ENCODE measurements around the gene NUP210.

NUP210 gene

DNA sequence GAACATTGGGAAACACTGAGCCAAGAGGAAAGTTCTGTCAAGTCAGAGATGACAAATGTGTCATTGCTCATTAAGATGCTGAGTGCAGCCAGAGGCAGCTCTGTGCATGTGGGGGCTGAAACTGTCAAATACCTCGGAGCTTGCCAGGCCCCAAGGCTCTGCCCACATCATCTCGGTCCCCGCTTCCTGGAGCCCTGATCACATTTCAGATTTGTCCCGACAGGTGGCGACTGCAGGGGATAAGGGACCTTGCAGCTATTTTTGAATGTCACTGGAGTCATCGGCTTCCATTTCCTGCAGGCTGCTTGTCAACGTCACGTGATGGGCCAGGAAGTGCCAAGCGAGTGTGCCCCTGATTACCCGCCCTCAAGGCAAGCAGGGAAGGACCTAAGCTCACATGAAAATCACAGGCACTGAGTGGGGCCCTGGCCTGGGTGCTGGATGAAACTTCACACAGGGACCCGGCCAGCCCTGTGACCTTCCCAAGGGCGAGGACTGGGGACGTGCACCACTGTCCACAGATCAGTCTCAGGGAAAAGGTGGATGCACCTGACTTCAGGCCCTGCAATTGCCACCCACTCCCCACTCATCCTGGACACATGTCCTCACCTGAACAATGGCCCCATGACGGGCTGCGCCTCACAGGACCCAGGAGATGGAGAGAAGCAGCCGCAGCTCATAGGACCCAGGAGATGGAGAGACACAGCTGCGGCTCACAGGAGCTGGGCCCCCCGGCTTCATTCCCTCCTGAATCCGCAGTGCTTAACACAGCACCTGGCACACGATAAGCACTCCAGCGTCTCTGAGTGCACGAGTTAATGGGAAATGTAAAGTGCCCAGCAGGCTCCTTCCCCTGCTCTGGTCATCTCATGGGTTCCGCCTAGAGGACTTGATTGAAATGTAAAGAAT is 73.4 kb downstream of the NUP210 start:
- DNase-seq = no peak

DNA sequence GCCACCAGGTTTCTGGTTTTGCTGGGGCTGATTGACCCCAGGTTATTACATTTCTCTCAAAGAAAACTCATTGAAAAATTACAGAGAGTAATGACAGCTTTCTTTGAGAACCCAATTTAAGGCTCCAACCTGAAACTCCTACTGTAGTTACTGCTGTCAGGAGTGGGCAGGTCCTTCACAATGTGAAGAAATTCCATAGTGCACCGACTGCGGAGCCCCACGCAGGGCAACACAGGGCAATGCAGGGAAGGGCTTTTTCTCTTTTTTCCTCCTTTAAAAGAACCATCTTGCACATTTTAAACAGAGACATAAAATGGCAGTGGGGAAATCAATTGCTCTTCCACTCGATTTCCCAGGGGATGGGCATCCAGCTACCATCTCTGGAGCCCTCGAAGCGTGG is 74.3 kb downstream of the NUP210 start:
- DNase-seq = no peak

- DNase-seq = no peak
Observed at GRCh38 chr3:13345284-13345683, 74.8 kb downstream of the NUP210 start.

GRCh38 chr3:13344663-13345062 is 75.5 kb downstream of the NUP210 start:
- no peak for DNase-seq

DNA sequence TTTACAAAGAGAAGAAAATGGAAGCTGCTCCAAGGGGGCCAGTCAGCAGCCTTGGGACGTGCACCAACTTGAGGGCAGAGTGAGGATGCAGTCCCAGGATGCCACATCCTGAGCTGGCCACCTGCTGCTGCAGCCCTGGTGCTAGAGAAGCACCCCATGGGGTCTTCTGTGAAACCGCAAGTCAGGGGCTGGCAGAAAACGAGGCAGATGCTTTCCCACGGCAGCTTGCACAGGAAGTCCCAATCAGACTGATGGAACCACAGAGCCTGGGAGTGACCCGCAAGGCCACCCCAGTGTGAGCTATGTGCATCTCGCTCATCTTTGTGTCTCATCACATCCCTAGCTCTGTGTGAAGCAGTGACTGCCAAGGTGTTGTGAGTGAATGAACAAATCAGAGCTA is 76.5 kb downstream of the NUP210 start:
- no peak for DNase-seq

DNA sequence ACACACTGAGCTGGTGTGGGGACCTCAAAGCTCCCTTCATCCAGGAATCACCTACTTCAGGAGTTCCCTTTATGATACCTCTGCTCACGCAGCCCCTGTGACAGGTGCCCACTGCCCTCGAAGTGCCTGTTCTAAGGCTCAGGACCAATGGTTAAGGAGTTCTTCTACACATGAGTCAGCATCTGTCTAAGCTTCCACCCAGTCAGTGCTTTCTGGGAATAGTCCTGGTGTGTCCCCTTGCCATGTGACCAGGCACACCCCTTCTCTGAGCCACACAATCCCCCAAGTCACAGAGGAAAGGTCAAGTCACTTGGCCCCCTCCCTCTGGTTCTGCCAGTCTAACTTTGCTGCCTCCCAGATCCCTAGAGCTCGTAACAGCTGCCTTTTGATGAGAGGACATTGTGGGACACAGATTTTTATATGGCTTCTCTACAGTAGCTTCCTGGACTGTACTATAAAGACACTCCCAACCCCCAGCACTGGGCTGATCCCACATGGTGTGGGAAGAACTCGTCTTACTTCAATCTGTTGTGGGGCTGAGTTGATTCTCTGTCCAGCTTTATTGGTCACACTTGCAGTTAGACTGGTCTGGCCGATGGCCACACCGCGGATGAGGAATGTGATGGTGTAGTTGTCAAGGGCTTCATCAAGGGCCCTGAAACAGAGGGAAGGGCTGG is 78.8 kb downstream of the NUP210 start:
- no peak for DNase-seq

- DNase-seq = no peak
Observed at GRCh38 chr3:13339833-13340232, 80.3 kb downstream of the NUP210 start.

- DNase-seq = no peak
Observed at GRCh38 chr3:13338996-13339395, 81.1 kb downstream of the NUP210 start.

DNA sequence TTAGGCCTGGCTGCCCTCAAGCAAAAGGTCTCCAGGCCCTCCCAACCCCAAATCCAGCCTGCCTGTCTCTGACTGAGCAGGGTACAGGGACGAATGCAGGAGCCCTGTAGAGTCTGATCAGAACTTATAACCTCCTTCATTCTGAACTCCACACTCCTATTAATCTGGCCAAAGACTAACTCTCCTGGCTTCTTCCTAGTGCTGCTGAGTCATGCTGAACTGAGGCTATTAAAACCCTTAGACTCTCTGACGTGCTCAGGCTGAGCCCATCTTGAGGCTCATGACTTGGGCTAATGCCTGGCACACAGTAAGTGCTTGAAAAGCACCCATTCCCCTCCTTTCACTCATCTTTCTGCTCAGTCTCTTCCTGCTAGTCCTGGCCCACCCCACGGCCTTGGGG is 81.9 kb downstream of the NUP210 start:
- no peak for DNase-seq

- DNase-seq = no peak
Observed at GRCh38 chr3:13336592-13336991, 83.5 kb downstream of the NUP210 start.

GRCh38 chr3:13335503-13335902 is 84.6 kb downstream of the NUP210 start:
- DNase-seq = no peak

GRCh38 chr3:13335059-13335458 is 85.1 kb downstream of the NUP210 start:
- DNase-seq = no peak

- DNase-seq = no peak
Observed at GRCh38 chr3:13333236-13333897, 86.8 kb downstream of the NUP210 start.

- DNase-seq = no peak
Observed at GRCh38 chr3:13332740-13333139, 87.4 kb downstream of the NUP210 start.

- no peak for DNase-seq
Observed at GRCh38 chr3:13332158-13332557, 88.0 kb downstream of the NUP210 start.

GRCh38 chr3:13329746-13330145 is 90.4 kb downstream of the NUP210 start:
- DNase-seq = no peak

DNA sequence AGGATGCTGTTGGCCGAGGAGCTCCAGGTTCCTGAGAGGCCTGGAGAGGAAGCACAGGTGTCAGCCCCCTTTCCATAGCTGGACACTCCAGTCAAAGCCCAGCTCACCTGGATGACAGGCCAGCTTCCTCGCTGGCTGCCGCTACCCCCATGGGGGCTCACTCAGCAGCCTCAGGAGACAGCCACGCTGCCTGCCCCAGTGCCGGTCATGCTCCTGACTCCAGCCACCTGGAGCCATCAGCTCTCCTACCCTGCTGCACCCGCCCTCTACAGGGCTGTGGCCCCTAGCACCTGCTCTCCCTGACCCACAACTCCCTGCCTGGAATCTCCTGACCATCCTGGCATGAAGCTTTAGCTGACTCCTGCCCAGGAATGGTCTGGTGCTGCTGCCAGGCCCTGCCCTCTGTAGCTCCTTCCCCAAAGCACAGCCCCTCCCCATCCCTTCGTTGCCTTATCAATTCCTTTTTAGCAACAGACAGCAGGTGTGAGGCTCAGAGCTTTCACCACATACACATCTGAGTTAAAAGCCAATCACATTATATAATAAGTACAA is 94.2 kb downstream of the NUP210 start:
- no peak for DNase-seq

DNA sequence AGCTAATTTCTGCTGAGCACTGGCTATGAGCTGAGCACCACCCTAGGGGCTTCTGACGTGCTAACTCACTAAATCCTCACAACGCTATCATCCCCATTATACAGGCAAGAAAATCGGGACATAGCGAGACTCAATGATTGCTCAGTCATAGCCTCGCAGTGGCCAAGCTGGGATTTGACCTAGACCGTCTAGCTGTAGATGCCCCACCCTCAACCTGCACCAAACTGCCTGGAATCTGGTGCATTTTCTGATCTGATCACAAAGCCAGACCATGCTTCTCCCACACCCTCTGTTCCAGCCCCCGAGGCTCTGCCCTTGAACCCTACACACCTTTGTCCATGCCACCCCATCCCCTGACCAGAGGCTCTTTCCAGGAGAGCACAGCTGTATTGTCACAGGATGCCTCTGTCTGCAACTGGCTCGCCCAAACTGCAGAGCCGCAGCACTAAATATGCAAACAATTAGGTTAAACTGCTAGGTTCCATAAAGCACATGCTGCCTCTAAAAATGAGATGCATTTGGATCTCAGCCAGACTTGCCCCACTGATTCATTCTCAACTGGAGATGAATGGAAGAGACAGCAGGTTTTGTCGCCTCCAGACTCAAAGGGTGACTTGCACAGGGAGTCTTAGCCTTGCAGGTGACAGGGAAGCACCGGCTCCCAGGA is 95.2 kb downstream of the NUP210 start:
- no peak for DNase-seq

GRCh38 chr3:13323822-13324221 is 96.3 kb downstream of the NUP210 start:
- no peak for DNase-seq

GRCh38 chr3:13322324-13322723 is 97.8 kb downstream of the NUP210 start:
- DNase-seq = no peak

GRCh38 chr3:13319564-13320220 is 100.4 kb downstream of the NUP210 start:
- no peak for DNase-seq

Data from amniotic stem cell (primary cell).